Thyroid gland (tissue), 4 donors: ENCODE measurements around the gene ATP6V0E2.

Experiments used
- CTCF ChIP-seq, 6 experiments: fragments of 200-600 bp in 3 of 6; fragments of 450-650 bp in 3 of 6; sonication (generic) in 3 of 6; IDR thresholded peaks; one replicate each; pipeline ENCODE4 v1.5.1; 2016 to 2019; ENCODE audit warnings: antibody characterized with exemption in 6 of 6, mild to moderate bottlenecking in 2 of 6, inconsistent platforms in 1 of 6, moderate library complexity in 1 of 6
- POLR2A ChIP-seq, 2 donors: fragments of 450-650 bp; IDR thresholded peaks; one replicate each; pipeline ENCODE4 v1.6.1; 2017; ENCODE audit warnings: antibody characterized with exemption in 2 of 2, mild to moderate bottlenecking in 2 of 2, moderate library complexity in 1 of 2

- TF ChIP-seq CTCF (IDR thresholded peaks at IDR 0.05) = no peak
- no peak for TF ChIP-seq POLR2A (IDR thresholded peaks at IDR 0.05)
Observed at GRCh38 chr7:149859876-149860275, 13.9 kb upstream of the ATP6V0E2 start.
